GM13977 (cell line): ENCODE measurements around the gene C22orf15.

Experiments
- DNase-seq: peaks from one replicate; pipeline ENCODE4 v3.0.0; 2012; ENCODE audit warnings: low spot score
- CTCF ChIP-seq: IDR thresholded peaks from 2 replicates; pipeline ENCODE4 v1.5.1; 2012; ENCODE audit warnings: mild to moderate bottlenecking, control low read depth; ENCODE audit not compliant: insufficient read depth; ENCODE audit errors: extremely low read depth, missing control alignments
- in situ Hi-C: fragments of 300-500 bp; cut with MboI; formaldehyde crosslinking; loops from one replicate; pipeline ENCODE4 v1.12.0; 2022; ENCODE audit warnings: low sequenced_read_pairs, low pct_unique_long_range_greater_than_20kb, mixed read lengths, inconsistent platforms; ENCODE audit not compliant: unreplicated experiment

The C22orf15 gene

DNA sequence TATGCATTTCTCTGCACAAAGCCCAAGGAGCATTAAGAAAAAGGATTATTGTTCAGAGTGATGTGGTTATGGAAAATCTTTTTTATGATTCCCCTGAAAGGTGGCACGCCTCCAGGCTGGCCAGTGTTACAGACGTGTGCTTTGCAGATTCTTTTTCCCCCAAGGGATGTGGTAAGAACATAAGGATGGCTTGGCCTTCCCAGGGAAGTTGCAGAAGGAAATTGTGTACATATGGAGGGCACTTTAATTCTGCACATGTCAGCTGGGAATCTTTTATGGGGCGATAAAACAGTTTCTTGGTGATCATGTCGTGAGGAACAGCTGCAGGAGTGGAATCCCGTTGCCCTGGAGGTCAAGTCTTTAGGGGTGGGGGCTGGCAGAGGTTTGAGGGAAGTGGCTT lies 33.7 kb downstream of the C22orf15 start:
- no peak for TF ChIP-seq CTCF
- in situ Hi-C loops = no loop called here
- DNase-seq = no peak

GRCh38 chr22:23800297-23801237 lies 37.8 kb downstream of the C22orf15 start:
- DNase-seq = peak; percentile 77
- no peak for TF ChIP-seq CTCF
- in situ Hi-C loops = no loop called here

DNA sequence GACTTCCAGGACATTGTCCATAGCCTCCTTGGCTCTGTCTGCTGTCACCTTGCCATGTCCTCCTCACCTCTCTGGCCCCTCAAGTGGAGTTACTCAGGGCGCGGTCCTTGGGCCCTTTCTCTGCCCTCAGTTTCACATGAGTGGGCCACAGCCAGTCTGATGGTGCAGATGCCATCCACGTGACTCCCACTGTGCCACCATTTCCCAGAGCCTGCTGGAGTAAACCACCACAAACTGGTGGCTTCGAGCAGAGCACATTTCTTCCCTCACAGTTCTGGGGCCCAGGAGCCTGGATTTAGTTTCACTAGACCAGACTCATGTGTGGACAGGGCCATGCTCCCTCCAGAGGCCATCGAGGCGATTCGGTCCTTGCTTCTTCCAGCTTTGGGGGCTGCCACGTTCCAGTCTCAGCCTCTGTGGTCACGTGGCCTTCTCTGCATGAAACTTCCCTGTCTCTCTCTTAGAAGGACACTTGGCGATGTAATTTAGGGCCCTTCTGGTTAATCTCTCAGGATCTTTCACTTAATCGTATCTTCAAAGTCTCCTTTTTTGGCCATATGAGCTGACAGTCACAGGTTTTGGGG lies 38.5 kb downstream of the C22orf15 start:
- in situ Hi-C loops = no loop called here
- no peak for TF ChIP-seq CTCF
- no peak for DNase-seq

- in situ Hi-C loops = no loop called here
- DNase-seq = no peak
- TF ChIP-seq CTCF = no peak
Observed at GRCh38 chr22:23801886-23802377, 39.1 kb downstream of the C22orf15 start.

DNA sequence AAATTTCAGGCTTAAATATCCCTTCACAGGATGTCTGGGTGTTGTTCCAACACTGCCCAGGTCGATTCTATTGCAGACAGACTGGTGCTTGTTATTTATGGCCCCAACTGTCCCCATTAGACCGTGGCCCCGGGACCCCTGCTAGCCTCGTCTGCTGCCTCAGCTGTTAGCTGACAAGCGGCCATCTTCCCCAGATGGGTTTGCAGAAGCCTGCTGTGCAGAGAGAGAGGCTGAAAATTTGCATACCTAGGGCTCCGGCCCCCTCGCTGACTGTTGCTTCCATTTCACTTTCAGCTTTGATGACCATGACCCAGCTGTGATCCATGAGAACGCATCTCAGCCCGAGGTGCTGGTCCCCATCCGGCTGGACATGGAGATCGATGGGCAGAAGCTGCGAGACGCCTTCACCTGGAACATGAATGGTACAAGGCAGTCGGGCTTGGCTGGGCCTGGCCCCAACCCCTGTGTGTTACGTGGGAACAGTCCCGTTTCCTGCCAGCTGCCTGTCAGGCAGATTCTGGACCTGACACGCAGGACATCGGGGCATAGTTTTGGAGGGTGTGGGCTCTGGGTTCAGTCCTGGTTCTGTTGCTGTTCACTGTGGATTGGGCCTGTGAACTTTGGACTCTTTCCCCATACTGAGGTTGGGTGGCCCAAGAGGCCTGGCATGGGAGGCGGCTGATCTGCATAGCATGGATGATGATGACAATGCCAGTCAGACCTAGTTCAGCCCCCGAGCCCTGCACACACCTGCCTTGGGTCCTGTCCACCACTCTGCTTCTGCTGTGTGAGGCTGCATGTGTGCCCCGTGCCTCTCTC lies 40.4 kb downstream of the C22orf15 start:
- TF ChIP-seq CTCF = no peak
- DNase-seq = no peak
- in situ Hi-C loops = no loop called here

GRCh38 chr22:23804781-23805291 lies 42.0 kb downstream of the C22orf15 start:
- in situ Hi-C loops = no loop called here
- no peak for TF ChIP-seq CTCF
- no peak for DNase-seq
